Parathyroid adenoma (tissue), 2 donors: Measurements from ENCODE around the gene ATXN7L3.
A peak's percentile ranks its signal among the peaks of the same experiment; 100 is the strongest.

Experiments used
- H2AFZ ChIP-seq: fragments of 300-600 bp; sonication (generic); one replicate; pipeline ENCODE4 v1.7.0; 2017; ENCODE audit warnings: antibody characterized with exemption, mild to moderate bottlenecking
- H3K27ac ChIP-seq: fragments of 300-600 bp; sonication (generic); one replicate; pipeline ENCODE4 v1.7.0; 2017
- H3K27me3 ChIP-seq: fragments of 300-600 bp; sonication (generic); one replicate; pipeline ENCODE4 v1.7.0; 2017; ENCODE audit warnings: low read length; ENCODE audit not compliant: control insufficient read depth, insufficient read depth
- H3K36me3 ChIP-seq: fragments of 300-600 bp; sonication (generic); one replicate; pipeline ENCODE4 v1.7.0; 2017; ENCODE audit warnings: low read length; ENCODE audit not compliant: control insufficient read depth, insufficient read depth
- H3K4me1 ChIP-seq: fragments of 300-600 bp; sonication (generic); one replicate; pipeline ENCODE4 v1.7.0; 2017; ENCODE audit warnings: control low read depth
- H3K4me2 ChIP-seq: fragments of 300-600 bp; sonication (generic); one replicate; pipeline ENCODE4 v1.7.0; 2017; ENCODE audit warnings: low read length
- H3K4me3 ChIP-seq: fragments of 300-600 bp; sonication (generic); one replicate; pipeline ENCODE4 v1.7.0; 2017; ENCODE audit warnings: low read depth, low read length
- H3K79me2 ChIP-seq: fragments of 300-600 bp; sonication (generic); one replicate; pipeline ENCODE4 v1.7.0; 2017; ENCODE audit warnings: control low read depth
- H3K9ac ChIP-seq: fragments of 300-600 bp; sonication (generic); one replicate; pipeline ENCODE4 v1.7.0; 2017; ENCODE audit warnings: mild to moderate bottlenecking
- H3K9me3 ChIP-seq: fragments of 300-600 bp; sonication (generic); one replicate; pipeline ENCODE4 v1.7.0; 2017; ENCODE audit warnings: low read length; ENCODE audit not compliant: control insufficient read depth
- CTCF ChIP-seq: fragments of 300-600 bp; sonication (generic); IDR thresholded peaks from one replicate; pipeline ENCODE4 v1.7.0; 2017; ENCODE audit warnings: antibody characterized with exemption, mild to moderate bottlenecking
- donor health status: primary hyperparathyroidism.

Gene ATXN7L3

GRCh38 chr17:44211281-44212265 lies 11.9 kb upstream of the ATXN7L3 start:
- Histone ChIP-seq H3K36me3 (no peaks in the 10 kb centered on the region), H3K27ac (no peak overlapping the region), H2AFZ (no peak overlapping the region), H3K4me1 (peaks cover 8% of the 10 kb centered on the region), H3K79me2 (peaks cover 27% of the 10 kb centered on the region), H3K9ac (no peak overlapping the region), H3K4me2 (no peak overlapping the region), H3K9me3 (no peaks in the 10 kb centered on the region), H3K27me3 (no peaks in the 10 kb centered on the region), H3K4me3 (no peak overlapping the region)
- TF ChIP-seq CTCF, result no peak

GRCh38 chr17:44210342-44211192 lies 10.9 kb upstream of the ATXN7L3 start:
- H3K36me3 ChIP-seq, result no peaks in the 10 kb centered on the region
- H3K27me3 ChIP-seq, result no peaks in the 10 kb centered on the region
- H3K27ac ChIP-seq, result no peak overlapping the region

GRCh38 chr17:44209786-44210341 lies 10.2 kb upstream of the ATXN7L3 start:
- H3K27ac ChIP-seq, result no peak overlapping the region
- no peaks in the 10 kb centered on the region for H3K9me3 ChIP-seq
- no peak overlapping the region for H3K4me3 ChIP-seq
- peak overlapping the region; percentile 25 for H2AFZ ChIP-seq
- H3K4me1 ChIP-seq, result peaks cover 8% of the 10 kb centered on the region
- H3K79me2 ChIP-seq, result peaks cover 14% of the 10 kb centered on the region
- peak overlapping the region; percentile 35 for H3K4me2 ChIP-seq
- no peak for TF ChIP-seq CTCF
- no peak overlapping the region for H3K9ac ChIP-seq
- no peaks in the 10 kb centered on the region for H3K27me3 ChIP-seq
- no peaks in the 10 kb centered on the region for H3K36me3 ChIP-seq

More at GRCh38 chr17:44210342-44211192, 10.9 kb upstream of the ATXN7L3 start:
- Histone ChIP-seq H3K9ac (no peak overlapping the region), H3K9me3 (no peaks in the 10 kb centered on the region), H3K4me2 (peak overlapping the region; percentile 35), H3K79me2 (peaks cover 18% of the 10 kb centered on the region), H3K4me3 (no peak overlapping the region), H2AFZ (peak overlapping the region; percentile 25), H3K4me1 (peaks cover 8% of the 10 kb centered on the region)
- peak; percentile 98 for TF ChIP-seq CTCF

GRCh38 chr17:44207743-44208142 lies 8.1 kb upstream of the ATXN7L3 start:
- TF ChIP-seq CTCF, result no peak
- no peak overlapping the region for H3K4me3 ChIP-seq
- no peak overlapping the region for H2AFZ ChIP-seq
- no peaks in the 10 kb centered on the region for H3K9me3 ChIP-seq
- H3K27me3 ChIP-seq, result no peaks in the 10 kb centered on the region
- no peaks in the 10 kb centered on the region for H3K36me3 ChIP-seq
- H3K79me2 ChIP-seq, result peaks cover 14% of the 10 kb centered on the region
- no peak overlapping the region for H3K27ac ChIP-seq
- H3K4me1 ChIP-seq, result peaks cover 14% of the 10 kb centered on the region
- no peak overlapping the region for H3K4me2 ChIP-seq
- no peak overlapping the region for H3K9ac ChIP-seq
